ENCODE measurements around the gene INKA2.

- TF ChIP-seq CTCF (IDR thresholded peaks at IDR 0.05; ENCODE audit: poor library complexity): no peak
- TF ChIP-seq EZH2 (IDR thresholded peaks at IDR 0.05; ENCODE audit: borderline replicate concordance): no peak
Observed at GRCh38 chr1:111735321-111735720, 3.9 kb downstream of the INKA2 start.
